Endothelial cell of umbilical vein (primary cell): ENCODE data around the gene SLC5A4. TPM values are rescaled to one million over a fixed set of nuclear protein-coding genes. Genes with fewer than 3 reads are reported as not detected.

Experiments used
- BruUV-seq: library from RNA; stranded (reverse); fragments of 400-500 nt; replicated peaks from 2 replicates; lab custom pipeline; 2021; lab: Mats Ljungman, UMichigan
- CTCF ChIA-PET: fragments of 300-600, 350-600 bp; sonication (Branson Sonifier 250); formaldehyde crosslinking; loops from one replicate; lab custom pipeline; 2021; ENCODE audit warnings: antibody characterized with exemption, inconsistent platforms; lab: Charles Lee
- POLR2A ChIA-PET: fragments of 300-600, 350-600 bp; sonication (Branson Sonifier 250); formaldehyde crosslinking; loops from one replicate; lab custom pipeline; 2021; ENCODE audit warnings: antibody characterized with exemption, inconsistent platforms; lab: Charles Lee
- DNase-seq: peaks from one replicate; pipeline ENCODE4 v3.0.0-alpha.2; 2011; ENCODE audit warnings: low read depth, low spot score
- FAIRE-seq: peaks from 2 replicates; lab custom pipeline; 2011; peaks lifted over from hg19 to GRCh38; lab: Jason Lieb, UNC
- H2AFZ ChIP-seq: 2 replicates; pipeline ENCODE4 v1.6.0; 2012; ENCODE audit warnings: low read depth, low read length, control low read depth, inconsistent platforms
- H3K27ac ChIP-seq: 2 replicates; pipeline ENCODE4 v1.5.1; 2011; ENCODE audit warnings: low read depth, mild to moderate bottlenecking, control low read depth, low read length, moderate library complexity; ENCODE audit not compliant: insufficient read depth
- H3K27me3 ChIP-seq, 2 experiments: 2 replicates each; pipeline versions ENCODE4 v1.6.0 to v1.6.1; 2011; ENCODE audit warnings: low read length in 2 of 2, mixed read lengths in 1 of 2; ENCODE audit not compliant: control insufficient read depth in 2 of 2, insufficient read depth in 2 of 2
- H3K36me3 ChIP-seq, 2 experiments: 2 replicates in 1 of 2; 3 replicates in 1 of 2; pipeline ENCODE4 v1.5.1; 2011; ENCODE audit warnings: low read length in 2 of 2, mild to moderate bottlenecking in 1 of 2, moderate library complexity in 1 of 2; ENCODE audit not compliant: control insufficient read depth in 2 of 2, insufficient read depth in 2 of 2; ENCODE audit errors: extremely low read depth in 1 of 2
- H3K4me1 ChIP-seq: 3 replicates; pipeline ENCODE4 v1.5.1; 2011; ENCODE audit warnings: mild to moderate bottlenecking, low read length; ENCODE audit not compliant: control insufficient read depth, insufficient read depth; ENCODE audit errors: extremely low read depth
- H3K4me2 ChIP-seq: 2 replicates; pipeline ENCODE4 v1.6.1; 2011; ENCODE audit warnings: low read length, control low read depth, mixed read lengths; ENCODE audit not compliant: insufficient read depth
- H3K4me3 ChIP-seq, 3 experiments: fragments of 200-600 bp in 1 of 3; sonication (generic), shearing (Covaris generic) in 1 of 3; replicated peaks in 1 of 3; 2 replicates each; pipeline ENCODE4 v1.5.1; 2011 to 2016; ENCODE audit warnings: control low read depth in 3 of 3, low read length in 3 of 3, mild to moderate bottlenecking in 2 of 3, inconsistent platforms in 1 of 3, low read depth in 1 of 3, moderate library complexity in 1 of 3; ENCODE audit not compliant: insufficient read depth in 1 of 3
- H3K79me2 ChIP-seq: 2 replicates; pipeline ENCODE4 v1.6.0; 2012; ENCODE audit warnings: low read length, inconsistent platforms; ENCODE audit not compliant: control insufficient read depth, insufficient read depth
- H3K9ac ChIP-seq: replicated peaks from 2 replicates; pipeline ENCODE3; 2011; ENCODE audit warnings: low read length, control low read depth; ENCODE audit not compliant: insufficient read depth; ENCODE audit errors: extremely low read depth
- H3K9me1 ChIP-seq: replicated peaks from 3 replicates; pipeline ENCODE4 v1.6.0; 2011; ENCODE audit warnings: mild to moderate bottlenecking, low read length; ENCODE audit not compliant: control insufficient read depth, insufficient read depth; ENCODE audit errors: extremely low read depth
- H3K9me3 ChIP-seq: replicated peaks from 2 replicates; pipeline ENCODE4 v1.5.1; 2012; ENCODE audit warnings: low read length, inconsistent platforms; ENCODE audit not compliant: control insufficient read depth, insufficient read depth
- H4K20me1 ChIP-seq: replicated peaks from 2 replicates; pipeline ENCODE3; 2011; ENCODE audit warnings: mild to moderate bottlenecking, low read length; ENCODE audit not compliant: control insufficient read depth, insufficient read depth; ENCODE audit errors: extremely low read depth
- EZH2 ChIP-seq: IDR thresholded peaks from 2 replicates; pipeline ENCODE4 v1.6.1; 2012; ENCODE audit warnings: borderline replicate concordance, low read depth, mild to moderate bottlenecking, moderate library complexity, low read length, inconsistent platforms; ENCODE audit not compliant: severe bottlenecking
- FOS ChIP-seq: IDR thresholded peaks from 2 replicates; pipeline ENCODE4 v1.6.1; 2011; ENCODE audit warnings: mild to moderate bottlenecking, low read length, moderate library complexity, borderline replicate concordance; ENCODE audit not compliant: insufficient read depth
- GATA2 ChIP-seq: IDR thresholded peaks from 2 replicates; pipeline ENCODE4 v1.7.0; 2011; ENCODE audit warnings: low read depth, mild to moderate bottlenecking, moderate library complexity, mixed read lengths, low read length; ENCODE audit not compliant: insufficient read length, insufficient read depth
- JUN ChIP-seq: IDR thresholded peaks from 2 replicates; pipeline ENCODE4 v1.6.1; 2011; ENCODE audit warnings: borderline replicate concordance, low read depth; ENCODE audit not compliant: insufficient read length, insufficient read depth
- MYC ChIP-seq: IDR thresholded peaks from one replicate; pipeline ENCODE4 v1.6.1; 2011; ENCODE audit warnings: mild to moderate bottlenecking, low read depth, low read length
- POLR2A ChIP-seq: IDR thresholded peaks from 2 replicates; pipeline ENCODE4 v1.6.1; 2012; ENCODE audit warnings: low read depth, mild to moderate bottlenecking, control low read depth, low read length
- POLR2AphosphoS5 ChIP-seq: IDR thresholded peaks from 2 replicates; pipeline ENCODE4 v1.6.1; 2012; ENCODE audit warnings: low read depth, mild to moderate bottlenecking, control low read depth, low read length, moderate library complexity; ENCODE audit not compliant: insufficient read depth
- dilution Hi-C: fragments of 300-500 bp; cut with MboI; formaldehyde crosslinking; loops from one replicate; pipeline ENCODE4 v1.15.0; 2019; ENCODE audit warnings: low sequenced_read_pairs; ENCODE audit not compliant: extremely low pct_ligation_motif_present
- intact Hi-C: fragments of 100-400 bp; cut with micrococcal nuclease; formaldehyde crosslinking; loops from one replicate; pipeline ENCODE4 v1.10.0; 2022
- polyA plus RNA-seq, 4 experiments: library from polyadenylated mRNA; depleted of rRNA in 3 of 4; stranded (reverse) in 3 of 4; unstranded in 1 of 4; fragments of >200 nt; gene quantifications; 2 replicates each; pipeline versions ENCODE4 v1.2.1 to v1.2.3, GENCODE V29; 2011 to 2012; ENCODE audit warnings: missing spikeins in 1 of 4
- total RNA-seq: library from RNA; stranded (reverse); gene quantifications from 2 replicates; pipeline ENCODE4 v1.2.3, GENCODE V29; 2021
- TF ChIP-seq, protein P1 (sequence below), 2 donors: IDR thresholded peaks; 1 replicate in 1 of 2; 2 replicates in 1 of 2; pipeline ENCODE4 v1.5.1; 2011; ENCODE audit warnings: low read length in 2 of 2, mild to moderate bottlenecking in 2 of 2, moderate library complexity in 2 of 2, control low read depth in 1 of 2, inconsistent platforms in 1 of 2, low read depth in 1 of 2; ENCODE audit not compliant: insufficient read depth in 1 of 2; ENCODE audit errors: extremely low read depth in 1 of 2
- TF ChIP-seq, protein P2 (sequence below): IDR thresholded peaks from 2 replicates; pipeline ENCODE4 v1.6.1; 2011; ENCODE audit not compliant: insufficient read depth, insufficient read length

The SLC5A4 gene
- total and polyA plus RNA-seq, 2 donors (not counting 3 experiments of a cell fraction or from before 2014, with no cell fraction given) = 1.5 to 2.8 TPM

DNA sequence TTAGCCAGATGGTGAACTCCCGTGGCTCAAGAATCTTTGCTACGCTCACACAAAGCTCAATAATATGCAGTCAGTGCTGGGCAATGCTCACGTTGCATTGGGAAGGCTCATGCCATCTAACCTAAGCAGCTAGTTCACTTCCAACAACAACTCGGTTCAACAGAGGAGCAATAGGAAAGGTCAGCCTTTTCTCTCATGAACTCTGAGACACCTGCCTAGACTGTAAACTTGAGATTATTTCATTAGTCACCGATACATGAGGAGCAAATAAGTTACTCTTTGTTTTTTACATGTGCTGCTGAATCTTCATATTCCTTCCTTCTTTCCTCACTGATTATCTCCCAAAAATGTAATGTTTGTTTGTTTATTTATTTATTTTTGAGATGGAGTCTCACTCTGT lies 9.0 kb downstream of the SLC5A4 start:
- Histone ChIP-seq H3K4me3 (no peak overlapping the region), H3K4me2 (no peak overlapping the region), H4K20me1 (no peaks in the 10 kb centered on the region), H3K9me3 (no peaks in the 10 kb centered on the region), H3K9ac (no peak overlapping the region), H3K27me3 (no peaks in the 10 kb centered on the region), H3K9me1 (no peaks in the 10 kb centered on the region), H3K27ac (no peak overlapping the region), H3K79me2 (no peaks in the 10 kb centered on the region), H3K36me3 (no peaks in the 10 kb centered on the region), H3K4me1 (peaks cover 5% of the 10 kb centered on the region), H2AFZ (no peak overlapping the region)
- dilution Hi-C loops (no loop called here), intact Hi-C loops (no loop called here)
- POLR2A ChIA-PET = no interaction called here
- BruUV-seq = no TSS peak
- CTCF ChIA-PET = interaction anchor here (1.0 kb wide), 1 partner anchor 20 kb away, joined by 3 read pairs; no protein-coding TSS in a partner anchor
- no peak for FAIRE-seq
- DNase-seq = no peak
- TF ChIP-seq FOS (no peak), POLR2AphosphoS5 (no peak), EZH2 (no peak), POLR2A (no peak), JUN (no peak), GATA2 (no peak), MYC (no peak)
- TF ChIP-seq, protein P1, sequence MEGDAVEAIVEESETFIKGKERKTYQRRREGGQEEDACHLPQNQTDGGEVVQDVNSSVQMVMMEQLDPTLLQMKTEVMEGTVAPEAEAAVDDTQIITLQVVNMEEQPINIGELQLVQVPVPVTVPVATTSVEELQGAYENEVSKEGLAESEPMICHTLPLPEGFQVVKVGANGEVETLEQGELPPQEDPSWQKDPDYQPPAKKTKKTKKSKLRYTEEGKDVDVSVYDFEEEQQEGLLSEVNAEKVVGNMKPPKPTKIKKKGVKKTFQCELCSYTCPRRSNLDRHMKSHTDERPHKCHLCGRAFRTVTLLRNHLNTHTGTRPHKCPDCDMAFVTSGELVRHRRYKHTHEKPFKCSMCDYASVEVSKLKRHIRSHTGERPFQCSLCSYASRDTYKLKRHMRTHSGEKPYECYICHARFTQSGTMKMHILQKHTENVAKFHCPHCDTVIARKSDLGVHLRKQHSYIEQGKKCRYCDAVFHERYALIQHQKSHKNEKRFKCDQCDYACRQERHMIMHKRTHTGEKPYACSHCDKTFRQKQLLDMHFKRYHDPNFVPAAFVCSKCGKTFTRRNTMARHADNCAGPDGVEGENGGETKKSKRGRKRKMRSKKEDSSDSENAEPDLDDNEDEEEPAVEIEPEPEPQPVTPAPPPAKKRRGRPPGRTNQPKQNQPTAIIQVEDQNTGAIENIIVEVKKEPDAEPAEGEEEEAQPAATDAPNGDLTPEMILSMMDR (IDR thresholded peaks at IDR 0.05; ENCODE audit: extremely low read depth in 1 of 2, insufficient read depth in 1 of 2, low read depth in 1 of 2, low read length in 2 of 2) = no peak
- TF ChIP-seq, protein P2, sequence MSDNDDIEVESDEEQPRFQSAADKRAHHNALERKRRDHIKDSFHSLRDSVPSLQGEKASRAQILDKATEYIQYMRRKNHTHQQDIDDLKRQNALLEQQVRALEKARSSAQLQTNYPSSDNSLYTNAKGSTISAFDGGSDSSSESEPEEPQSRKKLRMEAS = no peak
